Panc1 (cell line): Measurements from ENCODE around the gene NDUFV3. TPM values are rescaled to one million over a fixed set of nuclear protein-coding genes. Genes with fewer than 3 reads are reported as not detected.

Experiments
- ATAC-seq: fragments of 200-7000 bp; cut with Tn5 transposase; 2 replicates; pipeline ENCODE4 v1.9.1; 2020; ENCODE audit warnings: mild to moderate bottlenecking, moderate library complexity
- BruUV-seq: library from RNA; stranded (reverse); fragments of 400-500 nt; replicated peaks from 2 replicates; lab custom pipeline; 2021; lab: Mats Ljungman, UMichigan
- CTCF ChIA-PET: fragments of 300-600 bp; sonication (Branson Sonifier 250); formaldehyde crosslinking; loops from one replicate; lab custom pipeline; 2022; ENCODE audit warnings: antibody characterized with exemption; lab: Charles Lee
- POLR2A ChIA-PET: fragments of 300-600 bp; sonication (Branson Sonifier 250); formaldehyde crosslinking; loops from one replicate; lab custom pipeline; 2022; ENCODE audit warnings: antibody characterized with exemption; lab: Charles Lee
- DNase-seq: peaks from one replicate; pipeline ENCODE4 v3.0.0-alpha.2; 2010; ENCODE audit warnings: low read depth, low spot score
- H3K27ac ChIP-seq: 2 replicates; pipeline ENCODE4 v1.5.1; 2011; ENCODE audit warnings: mild to moderate bottlenecking, low read length, inconsistent platforms
- H3K27me3 ChIP-seq: fragments of 200-500 bp; sonication (Bioruptor generic); 2 replicates; pipeline ENCODE4 v1.6.0; 2014; ENCODE audit warnings: low read length, inconsistent platforms; ENCODE audit not compliant: control insufficient read depth, insufficient read depth
- H3K36me3 ChIP-seq: fragments of 200-500 bp; sonication (Bioruptor generic); 2 replicates; pipeline ENCODE4 v1.5.1; 2014; ENCODE audit warnings: inconsistent platforms, mild to moderate bottlenecking, low read length, moderate library complexity; ENCODE audit not compliant: control insufficient read depth, insufficient read depth
- H3K4me1 ChIP-seq: 2 replicates; pipeline ENCODE4 v1.5.1; 2011; ENCODE audit warnings: inconsistent platforms, mild to moderate bottlenecking, low read length, moderate library complexity; ENCODE audit not compliant: control insufficient read depth, insufficient read depth
- H3K4me3 ChIP-seq, 2 experiments: 2 replicates each; pipeline ENCODE4 v1.5.1; 2011 to 2012; ENCODE audit warnings: low read depth in 2 of 2, low read length in 2 of 2, mild to moderate bottlenecking in 2 of 2, inconsistent platforms in 1 of 2, moderate library complexity in 1 of 2
- H3K9me3 ChIP-seq: fragments of 200-500 bp; sonication (Bioruptor generic); 2 replicates; pipeline ENCODE4 v1.5.1; 2014; ENCODE audit warnings: low read depth, mild to moderate bottlenecking, inconsistent platforms, low read length, moderate library complexity; ENCODE audit not compliant: control insufficient read depth, insufficient read depth
- POLR2AphosphoS5 ChIP-seq: IDR thresholded peaks from 2 replicates; pipeline ENCODE4 v1.6.1; 2012; ENCODE audit warnings: mild to moderate bottlenecking, low read depth, low read length, moderate library complexity
- SIN3A ChIP-seq: IDR thresholded peaks from 2 replicates; pipeline ENCODE4 v1.6.1; 2012; ENCODE audit warnings: low read depth, mild to moderate bottlenecking, low read length, moderate library complexity, borderline replicate concordance; ENCODE audit not compliant: insufficient read depth
- TCF7L2 ChIP-seq: IDR thresholded peaks from 2 replicates; pipeline ENCODE4 v1.6.1; 2011; ENCODE audit warnings: mild to moderate bottlenecking, low read depth, low read length, inconsistent platforms
- in situ Hi-C: cut with HindIII; loops from 2 replicates; pipeline ENCODE4 v1.10.0; 2016; ENCODE audit warnings: low sequenced_read_pairs, low pct_unique_long_range_greater_than_20kb
- intact Hi-C: fragments of 100-400 bp; cut with micrococcal nuclease; formaldehyde crosslinking; loops from one replicate; pipeline ENCODE4 v1.10.0; 2022; ENCODE audit not compliant: unreplicated experiment
- total RNA-seq: library from RNA; stranded (reverse); gene quantifications from one replicate; pipeline ENCODE4 v1.2.1, GENCODE V29; 2021; ENCODE audit not compliant: unreplicated experiment
- TF ChIP-seq, protein P1 (sequence below): fragments of 450-650 bp; IDR thresholded peaks from 2 replicates; pipeline ENCODE4 v1.5.1; 2017; ENCODE audit warnings: mild to moderate bottlenecking
- TF ChIP-seq, protein P2 (sequence below), 2 experiments: IDR thresholded peaks; 2 replicates each; pipeline ENCODE4 v1.6.1; 2011 to 2012; ENCODE audit warnings: low read depth in 2 of 2, control low read depth in 1 of 2, low read length in 1 of 2, mild to moderate bottlenecking in 1 of 2, moderate library complexity in 1 of 2; ENCODE audit not compliant: insufficient read depth in 1 of 2

The NDUFV3 gene
- total RNA-seq, 1 experiment from 2014 or later: 21.1 TPM

DNA sequence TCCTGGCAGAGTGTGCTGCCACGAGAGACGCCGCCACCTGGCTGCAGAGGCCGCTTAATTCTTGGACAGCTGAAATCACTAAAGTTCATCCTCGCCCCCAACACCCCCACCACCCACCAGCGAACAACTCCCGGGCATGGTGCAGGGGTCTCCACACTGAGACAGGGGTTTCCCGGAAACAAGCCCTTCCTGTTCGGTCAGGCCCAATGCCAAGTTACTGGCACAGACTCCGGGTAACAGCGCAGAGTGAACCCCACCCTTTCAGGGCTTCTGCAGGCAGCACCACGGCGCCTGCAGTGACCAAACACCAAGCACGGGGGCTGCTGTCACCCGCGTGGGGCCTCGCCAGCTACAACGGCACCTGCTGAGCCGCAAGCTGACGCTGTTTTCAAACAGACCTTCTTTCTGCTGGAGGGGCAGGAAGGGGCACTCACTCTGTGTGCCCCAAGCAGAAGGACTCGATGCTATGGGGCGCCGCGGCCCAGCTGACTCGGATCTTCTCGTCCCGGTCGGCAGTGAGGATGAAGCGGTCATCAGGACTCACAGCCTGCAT lies 31.2 kb upstream of the NDUFV3 start:
- POLR2A ChIA-PET: no interaction called here
- intact Hi-C loops (no loop called here), in situ Hi-C loops (no loop called here)
- Histone ChIP-seq H3K4me3 (no peak overlapping the region), H3K27me3 (no peaks in the 10 kb centered on the region), H3K4me1 (no peaks in the 10 kb centered on the region), H3K36me3 (peaks cover 6% of the 10 kb centered on the region; the same call in 1 of the 2 replicates), H3K9me3 (no peaks in the 10 kb centered on the region), H3K27ac (no peak overlapping the region)
- DNase-seq (no peak), ATAC-seq (no peak)
- TF ChIP-seq, protein P1, sequence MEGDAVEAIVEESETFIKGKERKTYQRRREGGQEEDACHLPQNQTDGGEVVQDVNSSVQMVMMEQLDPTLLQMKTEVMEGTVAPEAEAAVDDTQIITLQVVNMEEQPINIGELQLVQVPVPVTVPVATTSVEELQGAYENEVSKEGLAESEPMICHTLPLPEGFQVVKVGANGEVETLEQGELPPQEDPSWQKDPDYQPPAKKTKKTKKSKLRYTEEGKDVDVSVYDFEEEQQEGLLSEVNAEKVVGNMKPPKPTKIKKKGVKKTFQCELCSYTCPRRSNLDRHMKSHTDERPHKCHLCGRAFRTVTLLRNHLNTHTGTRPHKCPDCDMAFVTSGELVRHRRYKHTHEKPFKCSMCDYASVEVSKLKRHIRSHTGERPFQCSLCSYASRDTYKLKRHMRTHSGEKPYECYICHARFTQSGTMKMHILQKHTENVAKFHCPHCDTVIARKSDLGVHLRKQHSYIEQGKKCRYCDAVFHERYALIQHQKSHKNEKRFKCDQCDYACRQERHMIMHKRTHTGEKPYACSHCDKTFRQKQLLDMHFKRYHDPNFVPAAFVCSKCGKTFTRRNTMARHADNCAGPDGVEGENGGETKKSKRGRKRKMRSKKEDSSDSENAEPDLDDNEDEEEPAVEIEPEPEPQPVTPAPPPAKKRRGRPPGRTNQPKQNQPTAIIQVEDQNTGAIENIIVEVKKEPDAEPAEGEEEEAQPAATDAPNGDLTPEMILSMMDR: no peak
- CTCF ChIA-PET: no interaction called here
- no TSS peak for BruUV-seq

DNA sequence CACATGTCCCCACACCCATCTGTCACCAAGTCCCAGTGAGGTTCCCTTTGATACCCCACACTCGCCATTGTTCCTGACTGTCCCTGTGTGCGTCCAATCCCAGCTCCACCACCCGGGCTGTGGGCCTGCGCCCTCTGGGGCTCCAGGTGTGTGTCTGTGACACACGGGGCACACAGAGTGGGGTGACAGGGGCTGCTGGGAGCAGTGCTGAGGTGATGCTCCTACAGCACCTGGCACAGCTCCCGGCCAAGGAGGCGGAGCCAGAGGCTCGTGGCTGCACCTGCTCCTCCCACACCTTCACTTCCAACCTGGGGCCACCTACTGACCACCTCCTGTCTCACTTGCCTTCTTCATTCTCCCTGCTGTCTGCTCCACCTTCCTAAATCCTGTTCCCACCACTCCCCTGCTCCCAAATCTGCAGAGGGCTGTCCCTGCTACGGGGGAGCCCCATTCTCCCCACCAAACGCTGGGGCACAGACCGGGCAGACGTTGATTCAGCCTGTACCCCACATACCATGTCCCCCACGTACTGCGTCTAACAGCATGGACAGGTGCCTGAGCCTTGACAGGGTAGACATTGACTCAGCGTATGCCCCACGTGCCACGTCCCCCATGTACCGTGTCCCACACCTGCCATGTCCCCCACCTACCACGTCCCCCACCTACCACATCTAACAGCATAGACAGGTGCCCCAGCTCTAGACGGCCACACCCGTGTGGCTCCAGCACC lies 30.2 kb upstream of the NDUFV3 start:
- no TSS peak for BruUV-seq
- Histone ChIP-seq H3K9me3 (no peaks in the 10 kb centered on the region), H3K27me3 (no peaks in the 10 kb centered on the region), H3K36me3 (peaks cover 6% of the 10 kb centered on the region; the same call in 1 of the 2 replicates), H3K4me3 (no peak overlapping the region), H3K4me1 (no peaks in the 10 kb centered on the region), H3K27ac (no peak overlapping the region)
- intact Hi-C loops (no loop called here), in situ Hi-C loops (no loop called here)
- no peak for DNase-seq
- ChIA-PET POLR2A (no interaction called here), CTCF (no interaction called here)
- ATAC-seq: no peak
- no peak for TF ChIP-seq TCF7L2
- TF ChIP-seq, protein P2, sequence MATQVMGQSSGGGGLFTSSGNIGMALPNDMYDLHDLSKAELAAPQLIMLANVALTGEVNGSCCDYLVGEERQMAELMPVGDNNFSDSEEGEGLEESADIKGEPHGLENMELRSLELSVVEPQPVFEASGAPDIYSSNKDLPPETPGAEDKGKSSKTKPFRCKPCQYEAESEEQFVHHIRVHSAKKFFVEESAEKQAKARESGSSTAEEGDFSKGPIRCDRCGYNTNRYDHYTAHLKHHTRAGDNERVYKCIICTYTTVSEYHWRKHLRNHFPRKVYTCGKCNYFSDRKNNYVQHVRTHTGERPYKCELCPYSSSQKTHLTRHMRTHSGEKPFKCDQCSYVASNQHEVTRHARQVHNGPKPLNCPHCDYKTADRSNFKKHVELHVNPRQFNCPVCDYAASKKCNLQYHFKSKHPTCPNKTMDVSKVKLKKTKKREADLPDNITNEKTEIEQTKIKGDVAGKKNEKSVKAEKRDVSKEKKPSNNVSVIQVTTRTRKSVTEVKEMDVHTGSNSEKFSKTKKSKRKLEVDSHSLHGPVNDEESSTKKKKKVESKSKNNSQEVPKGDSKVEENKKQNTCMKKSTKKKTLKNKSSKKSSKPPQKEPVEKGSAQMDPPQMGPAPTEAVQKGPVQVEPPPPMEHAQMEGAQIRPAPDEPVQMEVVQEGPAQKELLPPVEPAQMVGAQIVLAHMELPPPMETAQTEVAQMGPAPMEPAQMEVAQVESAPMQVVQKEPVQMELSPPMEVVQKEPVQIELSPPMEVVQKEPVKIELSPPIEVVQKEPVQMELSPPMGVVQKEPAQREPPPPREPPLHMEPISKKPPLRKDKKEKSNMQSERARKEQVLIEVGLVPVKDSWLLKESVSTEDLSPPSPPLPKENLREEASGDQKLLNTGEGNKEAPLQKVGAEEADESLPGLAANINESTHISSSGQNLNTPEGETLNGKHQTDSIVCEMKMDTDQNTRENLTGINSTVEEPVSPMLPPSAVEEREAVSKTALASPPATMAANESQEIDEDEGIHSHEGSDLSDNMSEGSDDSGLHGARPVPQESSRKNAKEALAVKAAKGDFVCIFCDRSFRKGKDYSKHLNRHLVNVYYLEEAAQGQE (IDR thresholded peaks at IDR 0.05; ENCODE audit: insufficient read depth in 1 of 2, low read depth in 2 of 2, low read length in 1 of 2): no peak
- TF ChIP-seq SIN3A: no peak
- TF ChIP-seq, protein P1: no peak
- no peak for TF ChIP-seq POLR2AphosphoS5
